SK-N-MC (cell line): Measurements from ENCODE around the gene TLCD3A.
A peak's percentile ranks its signal among the peaks of the same experiment; 100 is the strongest.

Experiments
- DNase-seq: peaks from one replicate; pipeline ENCODE4 v3.0.0-alpha.2; 2011; ENCODE audit warnings: low read depth, low spot score
- H3K27ac ChIP-seq: fragments of 200-600 bp; sonication (generic); 2 replicates; pipeline ENCODE4 v1.5.1; 2016; ENCODE audit warnings: mixed run types
- H3K36me3 ChIP-seq: fragments of 200-600 bp; sonication (generic); 2 replicates; pipeline ENCODE4 v1.6.1; 2017; ENCODE audit warnings: antibody characterized with exemption, low read length, mixed read lengths; ENCODE audit not compliant: insufficient read depth
- H3K4me3 ChIP-seq: fragments of 200-600 bp; sonication (generic); 2 replicates; pipeline ENCODE4 v1.5.1; 2016
- H3K9ac ChIP-seq: fragments of 200-600 bp; sonication (generic); 2 replicates; pipeline ENCODE4 v1.8.0; 2017; ENCODE audit warnings: mixed run types, mixed read lengths; ENCODE audit not compliant: insufficient read length
- H3K9me3 ChIP-seq: fragments of 200-600 bp; sonication (generic); 2 replicates; pipeline ENCODE4 v1.6.1; 2017; ENCODE audit warnings: low read depth, mild to moderate bottlenecking, antibody characterized with exemption, low read length, moderate library complexity, mixed read lengths
- EZH2 ChIP-seq: fragments of 200-600 bp; sonication (generic); IDR thresholded peaks from one replicate; pipeline ENCODE4 v1.6.1; 2017; ENCODE audit warnings: antibody characterized with exemption
- FOXP2 ChIP-seq: optimal IDR thresholded peaks from 2 replicates; pipeline ENCODE3; 2011; ENCODE audit warnings: mild to moderate bottlenecking, moderate library complexity; ENCODE audit not compliant: insufficient read depth; ENCODE audit errors: extremely low read length, control extremely low read depth
- POLR2AphosphoS5 ChIP-seq: IDR thresholded peaks from 2 replicates; pipeline ENCODE4 v1.6.1; 2012; ENCODE audit warnings: mild to moderate bottlenecking, low read depth, low read length, borderline replicate concordance

The TLCD3A gene

DNA sequence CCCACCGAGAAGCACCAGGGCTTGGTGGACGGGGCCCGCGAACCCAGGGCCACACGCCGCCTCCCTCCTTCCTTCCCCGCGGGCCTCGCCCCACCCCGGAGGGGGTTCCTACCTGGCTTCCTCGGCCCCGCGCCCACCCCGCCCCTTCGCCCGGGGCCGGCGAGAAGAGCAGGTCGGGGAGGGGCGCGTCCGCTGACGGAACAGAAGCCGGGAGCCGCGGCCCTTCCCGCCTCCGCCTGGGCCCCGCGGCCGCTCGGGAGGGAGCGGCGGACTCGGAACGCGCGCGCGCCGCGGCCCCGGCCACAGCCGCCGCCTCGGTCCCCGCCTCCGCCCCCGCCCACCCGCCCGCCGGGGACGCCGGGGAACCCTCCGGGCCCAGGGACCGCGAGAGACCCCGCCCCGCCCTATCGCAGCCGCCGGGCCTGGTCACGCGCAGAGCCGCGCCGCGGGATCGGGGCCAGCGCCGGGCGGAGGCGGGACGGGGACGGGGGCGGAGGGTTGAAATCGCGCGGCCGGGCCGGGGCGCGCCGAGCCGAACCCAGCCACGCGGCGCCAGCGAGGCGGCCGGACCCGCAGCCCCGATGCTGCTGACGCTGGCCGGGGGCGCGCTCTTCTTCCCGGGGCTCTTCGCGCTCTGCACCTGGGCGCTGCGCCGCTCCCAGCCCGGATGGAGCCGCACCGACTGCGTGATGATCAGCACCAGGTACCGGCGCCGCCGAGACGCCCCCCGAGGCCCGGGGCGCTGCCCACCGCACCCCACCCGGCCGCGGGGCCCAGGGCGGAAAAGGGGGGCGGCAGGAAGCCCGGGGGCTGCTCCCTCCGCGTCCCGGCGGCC is at the start of gene TLCD3A:
Gene TLCD3A, plus strand, starts transcription at position 530 of the 835 bp plus-strand sequence. Its CDS starts 52 bp downstream, at position 582.
- no peak for DNase-seq
- Histone ChIP-seq H3K9me3 (no peaks in the 10 kb centered on the region), H3K36me3 (peaks cover 9% of the 10 kb centered on the region), H3K27ac (no peak within 1 kb of the TSS), H3K9ac (peak within 1 kb of the TSS; percentile 77), H3K4me3 (peak within 1 kb of the TSS; percentile 88)
- no peak for TF ChIP-seq EZH2
- TF ChIP-seq FOXP2 = no peak
- TF ChIP-seq POLR2AphosphoS5 = no peak

DNA sequence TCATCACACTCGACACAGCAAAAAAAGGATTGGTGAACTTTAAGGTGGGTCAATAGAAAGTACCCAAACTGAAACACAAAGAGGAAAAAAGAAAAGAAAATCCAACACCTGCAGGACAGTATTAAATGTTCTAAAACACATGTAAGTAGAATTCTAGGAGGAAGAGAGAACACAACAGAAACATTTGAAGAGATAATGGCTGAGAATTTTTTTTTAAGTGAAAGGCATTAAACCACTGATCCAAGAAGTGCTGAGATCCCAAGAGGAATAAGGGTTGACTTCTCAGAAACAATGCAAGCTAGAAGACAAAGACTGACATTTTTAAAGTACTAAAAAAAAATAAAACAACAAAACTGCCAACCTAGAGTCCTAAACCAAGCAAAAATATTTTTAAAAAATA is 49.4 kb upstream of the TLCD3A start:
- H3K9me3 ChIP-seq = no peaks in the 10 kb centered on the region
- H3K27ac ChIP-seq = no peak overlapping the region
- H3K9ac ChIP-seq = no peak overlapping the region
- no peak for DNase-seq
- no peaks in the 10 kb centered on the region for H3K36me3 ChIP-seq
- no peak overlapping the region for H3K4me3 ChIP-seq
- TF ChIP-seq FOXP2 (no peak), EZH2 (no peak), POLR2AphosphoS5 (no peak)

DNA sequence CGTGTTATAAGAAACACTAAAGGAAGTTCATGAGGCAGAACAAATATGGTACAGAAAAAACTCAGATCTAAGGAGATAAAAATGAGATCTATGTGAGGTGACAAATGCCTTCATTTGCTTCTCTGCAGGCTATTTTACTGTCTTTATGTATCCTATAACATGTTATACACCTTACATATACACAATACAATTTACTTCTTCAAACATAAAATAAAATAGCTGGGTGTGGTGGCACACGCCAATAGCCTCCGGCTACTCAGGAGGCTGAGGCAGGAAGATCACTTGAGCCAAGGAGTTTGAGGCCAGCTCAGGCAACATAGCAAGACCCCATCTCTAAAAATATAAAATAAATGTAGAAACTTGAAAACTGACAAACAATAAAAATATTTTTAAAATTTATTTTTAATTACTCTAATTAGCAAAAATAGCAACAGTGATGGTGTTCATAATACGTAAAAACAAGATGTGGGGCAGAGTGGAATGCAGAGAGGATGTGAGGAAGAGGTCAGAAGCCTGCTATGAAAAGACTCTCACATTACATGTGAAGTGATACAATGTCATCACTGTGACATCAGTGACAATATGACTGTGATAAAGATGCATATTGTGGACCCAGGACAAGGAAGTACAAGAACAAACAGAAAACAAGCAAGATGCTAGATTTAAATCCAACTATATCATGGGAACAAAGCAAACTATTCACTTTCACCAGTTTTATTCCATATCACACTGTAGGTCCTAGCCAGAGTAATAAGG is 48.7 kb upstream of the TLCD3A start:
- Histone ChIP-seq H3K4me3 (no peak overlapping the region), H3K9me3 (no peaks in the 10 kb centered on the region), H3K9ac (no peak overlapping the region), H3K27ac (no peak overlapping the region), H3K36me3 (no peaks in the 10 kb centered on the region)
- no peak for TF ChIP-seq FOXP2
- no peak for TF ChIP-seq EZH2
- TF ChIP-seq POLR2AphosphoS5 = no peak
- DNase-seq = no peak

GRCh38 chr17:685006-685405 is 47.4 kb upstream of the TLCD3A start:
- no peak overlapping the region for H3K27ac ChIP-seq
- no peak overlapping the region for H3K4me3 ChIP-seq
- no peak for DNase-seq
- no peak for TF ChIP-seq FOXP2
- TF ChIP-seq EZH2 = no peak
- TF ChIP-seq POLR2AphosphoS5 = no peak
- H3K9me3 ChIP-seq = no peaks in the 10 kb centered on the region
- no peak overlapping the region for H3K9ac ChIP-seq
- H3K36me3 ChIP-seq = no peaks in the 10 kb centered on the region

DNA sequence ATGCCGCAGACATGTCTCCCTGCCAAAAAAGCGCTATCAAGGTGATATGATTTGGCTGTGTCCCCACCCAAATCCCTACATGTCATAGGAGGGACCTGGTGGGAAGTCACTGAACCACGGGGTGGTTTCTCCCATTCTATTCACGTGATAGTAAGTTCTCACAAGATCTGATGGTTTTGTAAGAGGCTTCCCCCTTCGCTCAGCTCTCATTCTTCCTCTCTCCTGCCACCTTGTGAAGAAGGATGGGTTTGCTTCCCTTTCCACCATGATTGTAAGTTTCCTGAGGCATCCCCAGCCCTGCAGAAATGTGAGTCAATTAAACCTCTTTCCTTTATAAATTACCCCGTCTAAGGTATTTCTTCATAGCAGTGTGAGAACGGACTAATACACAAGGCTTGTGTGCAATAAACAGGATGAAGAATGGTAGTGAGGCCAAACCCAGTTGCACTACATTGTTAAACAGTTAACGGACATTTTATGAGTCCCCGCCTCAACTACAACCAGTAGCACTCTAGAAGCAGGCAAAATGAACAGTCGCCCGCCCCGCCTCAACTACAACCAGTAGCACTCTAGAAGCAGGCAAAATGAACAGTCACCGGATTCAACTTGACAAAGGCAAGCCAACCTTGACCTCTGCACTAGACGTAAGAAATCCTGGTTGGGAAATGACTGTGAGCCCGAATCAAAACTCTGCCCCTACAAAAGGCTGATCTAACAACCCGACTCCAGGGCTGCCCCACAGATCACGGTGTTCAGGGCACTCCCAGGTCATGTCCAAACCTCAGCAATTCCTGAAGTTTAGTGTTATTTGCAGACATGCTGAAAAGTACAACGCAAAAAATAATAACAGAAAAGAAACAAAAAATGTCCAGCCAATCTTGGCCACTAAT is 44.1 kb upstream of the TLCD3A start:
- no peak for DNase-seq
- Histone ChIP-seq H3K9me3 (no peaks in the 10 kb centered on the region), H3K9ac (no peak overlapping the region), H3K4me3 (no peak overlapping the region), H3K36me3 (no peaks in the 10 kb centered on the region), H3K27ac (no peak overlapping the region)
- TF ChIP-seq EZH2 (no peak), POLR2AphosphoS5 (no peak), FOXP2 (no peak)

GRCh38 chr17:689556-690275 is 42.7 kb upstream of the TLCD3A start:
- Histone ChIP-seq H3K9me3 (no peaks in the 10 kb centered on the region), H3K4me3 (no peak overlapping the region), H3K9ac (no peak overlapping the region), H3K36me3 (peaks cover under 1% of the 10 kb centered on the region; the same call in 1 of the 2 replicates), H3K27ac (no peak overlapping the region)
- DNase-seq = no peak
- TF ChIP-seq POLR2AphosphoS5 (no peak), EZH2 (no peak), FOXP2 (no peak)

GRCh38 chr17:690361-690760 is 42.0 kb upstream of the TLCD3A start:
- H3K9me3 ChIP-seq = no peaks in the 10 kb centered on the region
- peaks cover 6% of the 10 kb centered on the region; the same call in 1 of the 2 replicates for H3K36me3 ChIP-seq
- H3K4me3 ChIP-seq = no peak overlapping the region
- TF ChIP-seq POLR2AphosphoS5 (no peak), FOXP2 (no peak), EZH2 (no peak)
- DNase-seq = no peak
- no peak overlapping the region for H3K27ac ChIP-seq
- H3K9ac ChIP-seq = no peak overlapping the region
